Progenitor cell of endocrine pancreas (in vitro differentiated cells): ENCODE data around the gene HIVEP3. TPM values are rescaled to one million over a fixed set of nuclear protein-coding genes. Genes with fewer than 3 reads are reported as not detected.

Source experiments
- DNase-seq: peaks from one replicate; pipeline ENCODE4 v3.0.0; 2021; ENCODE audit warnings: low spot score; ENCODE audit not compliant: unreplicated experiment
- H3K27ac Mint-ChIP-seq: 2 replicates; pipeline ENCODE4 v1.8.0; 2021; ENCODE audit warnings: mild to moderate bottlenecking, moderate library complexity, mixed read lengths
- H3K27me3 Mint-ChIP-seq: 2 replicates; pipeline ENCODE4 v1.8.0; 2021; ENCODE audit warnings: mixed read lengths
- H3K36me3 Mint-ChIP-seq: 2 replicates; pipeline ENCODE4 v1.8.0; 2022; ENCODE audit warnings: mixed read lengths; ENCODE audit not compliant: insufficient read depth
- H3K4me1 Mint-ChIP-seq: 2 replicates; pipeline ENCODE4 v1.8.0; 2021; ENCODE audit warnings: low read depth, mixed read lengths
- H3K4me3 Mint-ChIP-seq: 2 replicates; pipeline ENCODE4 v1.8.0; 2021; ENCODE audit warnings: low read depth, mild to moderate bottlenecking, moderate library complexity, mixed read lengths
- H3K9me3 Mint-ChIP-seq: 2 replicates; pipeline ENCODE4 v1.8.0; 2021; ENCODE audit warnings: low read depth, mixed read lengths
- total RNA-seq: library from RNA; stranded (reverse); gene quantifications from 2 replicates; pipeline ENCODE4 v1.2.1, GENCODE V29; 2021
- TF ChIP-seq, protein P1 (sequence below): fragments of 200-600 bp; sonication (generic); IDR thresholded peaks from one replicate; pipeline ENCODE4 v1.5.0; 2021; ENCODE audit warnings: antibody characterized with exemption, mild to moderate bottlenecking; ENCODE audit not compliant: unreplicated experiment

HIVEP3 gene
- total RNA-seq, 1 donor from 2014 or later: 1.1 TPM

DNA sequence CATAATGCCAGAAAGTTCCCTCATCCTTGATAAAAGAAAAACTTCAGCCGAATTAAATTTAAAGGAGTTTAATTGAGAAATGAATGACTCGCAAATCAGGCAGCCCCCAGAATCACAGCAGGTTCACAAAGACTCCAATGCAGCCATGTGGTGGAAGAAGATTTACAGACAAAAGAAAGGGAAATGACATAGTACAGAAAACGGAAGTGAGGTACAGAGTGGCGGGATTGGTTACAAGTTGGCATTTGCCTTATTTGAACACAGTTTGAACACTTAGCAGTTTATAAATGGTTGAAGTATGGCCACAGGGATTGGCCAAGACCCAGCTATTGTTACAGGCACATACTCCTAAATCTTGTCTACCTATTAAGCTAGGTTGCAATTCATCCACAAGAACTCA is 46.6 kb downstream of the HIVEP3 start:
- H3K27ac Mint-ChIP-seq: no peak overlapping the region
- H3K27me3 Mint-ChIP-seq: peaks cover 14% of the 10 kb centered on the region
- H3K4me3 Mint-ChIP-seq: no peak overlapping the region
- H3K4me1 Mint-ChIP-seq: peaks cover 2% of the 10 kb centered on the region
- TF ChIP-seq, protein P1, sequence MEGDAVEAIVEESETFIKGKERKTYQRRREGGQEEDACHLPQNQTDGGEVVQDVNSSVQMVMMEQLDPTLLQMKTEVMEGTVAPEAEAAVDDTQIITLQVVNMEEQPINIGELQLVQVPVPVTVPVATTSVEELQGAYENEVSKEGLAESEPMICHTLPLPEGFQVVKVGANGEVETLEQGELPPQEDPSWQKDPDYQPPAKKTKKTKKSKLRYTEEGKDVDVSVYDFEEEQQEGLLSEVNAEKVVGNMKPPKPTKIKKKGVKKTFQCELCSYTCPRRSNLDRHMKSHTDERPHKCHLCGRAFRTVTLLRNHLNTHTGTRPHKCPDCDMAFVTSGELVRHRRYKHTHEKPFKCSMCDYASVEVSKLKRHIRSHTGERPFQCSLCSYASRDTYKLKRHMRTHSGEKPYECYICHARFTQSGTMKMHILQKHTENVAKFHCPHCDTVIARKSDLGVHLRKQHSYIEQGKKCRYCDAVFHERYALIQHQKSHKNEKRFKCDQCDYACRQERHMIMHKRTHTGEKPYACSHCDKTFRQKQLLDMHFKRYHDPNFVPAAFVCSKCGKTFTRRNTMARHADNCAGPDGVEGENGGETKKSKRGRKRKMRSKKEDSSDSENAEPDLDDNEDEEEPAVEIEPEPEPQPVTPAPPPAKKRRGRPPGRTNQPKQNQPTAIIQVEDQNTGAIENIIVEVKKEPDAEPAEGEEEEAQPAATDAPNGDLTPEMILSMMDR: no peak
- H3K36me3 Mint-ChIP-seq: no peaks in the 10 kb centered on the region
- H3K9me3 Mint-ChIP-seq: no peaks in the 10 kb centered on the region
- no peak for DNase-seq

DNA sequence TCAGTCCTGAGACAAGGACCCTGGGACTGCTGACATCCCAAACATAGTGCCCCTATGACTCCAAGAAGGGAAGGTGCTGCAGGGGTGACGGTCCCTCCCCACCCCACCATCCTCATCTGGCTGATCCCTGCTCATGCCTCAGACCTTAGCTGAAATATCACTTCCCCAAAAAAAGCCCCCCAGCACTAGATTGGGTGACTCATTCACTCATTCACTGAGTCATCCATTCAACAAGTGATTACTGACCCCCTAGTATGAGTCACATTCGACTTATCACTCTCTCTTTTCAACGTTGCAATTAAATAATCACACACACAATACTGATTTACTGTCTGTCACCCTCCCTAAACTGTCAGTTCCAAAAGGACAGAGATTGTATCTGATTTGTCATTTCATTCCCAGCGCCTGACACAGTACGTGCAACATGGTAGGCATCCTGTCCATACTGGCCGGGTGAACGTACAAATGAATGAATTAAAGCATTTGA is 48.6 kb downstream of the HIVEP3 start:
- TF ChIP-seq, protein P1: no peak
- Mint-ChIP-seq H3K4me1 (peaks cover 2% of the 10 kb centered on the region), H3K9me3 (no peaks in the 10 kb centered on the region), H3K27ac (no peak overlapping the region), H3K36me3 (no peaks in the 10 kb centered on the region), H3K27me3 (peaks cover 10% of the 10 kb centered on the region), H3K4me3 (no peak overlapping the region)
- DNase-seq: no peak

DNA sequence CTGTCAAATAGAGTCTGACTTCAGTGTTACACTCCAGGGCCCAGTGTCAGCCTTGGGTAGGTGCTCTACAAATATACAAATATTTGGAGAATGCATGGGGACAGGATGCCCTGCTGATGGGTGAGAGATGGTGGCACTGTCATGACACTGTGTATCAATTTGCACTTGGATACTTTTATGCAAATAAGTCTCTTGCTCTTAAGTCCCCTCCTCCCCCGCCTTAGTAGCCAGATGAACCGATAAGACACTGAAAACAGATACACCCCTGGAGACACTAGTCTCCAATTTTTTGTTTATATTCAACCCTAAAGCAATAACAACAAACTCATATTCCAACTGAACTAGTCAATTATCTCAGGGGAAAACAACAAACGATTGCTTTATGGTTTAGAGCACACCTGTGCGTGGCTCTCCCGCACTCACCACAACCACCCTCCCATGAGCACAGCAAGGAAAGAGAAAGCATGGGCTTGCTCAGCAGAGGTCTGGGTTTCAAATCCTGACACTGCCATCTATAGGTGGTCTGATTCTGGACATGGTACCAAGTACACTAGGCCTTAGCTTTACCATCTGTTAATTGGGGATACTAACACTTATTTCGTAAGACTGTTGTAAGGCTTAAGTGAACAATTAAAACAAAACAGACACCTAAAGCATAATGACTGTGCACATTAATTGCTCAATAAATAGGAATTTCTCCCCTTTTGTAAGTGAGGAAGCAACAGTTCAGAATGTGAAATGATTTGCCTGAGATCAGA is 50.3 kb downstream of the HIVEP3 start:
- no peak for DNase-seq
- Mint-ChIP-seq H3K36me3 (no peaks in the 10 kb centered on the region), H3K27me3 (peaks cover 17% of the 10 kb centered on the region), H3K4me1 (peaks cover 7% of the 10 kb centered on the region), H3K4me3 (no peak overlapping the region), H3K27ac (no peak overlapping the region), H3K9me3 (no peaks in the 10 kb centered on the region)
- TF ChIP-seq, protein P1: no peak

DNA sequence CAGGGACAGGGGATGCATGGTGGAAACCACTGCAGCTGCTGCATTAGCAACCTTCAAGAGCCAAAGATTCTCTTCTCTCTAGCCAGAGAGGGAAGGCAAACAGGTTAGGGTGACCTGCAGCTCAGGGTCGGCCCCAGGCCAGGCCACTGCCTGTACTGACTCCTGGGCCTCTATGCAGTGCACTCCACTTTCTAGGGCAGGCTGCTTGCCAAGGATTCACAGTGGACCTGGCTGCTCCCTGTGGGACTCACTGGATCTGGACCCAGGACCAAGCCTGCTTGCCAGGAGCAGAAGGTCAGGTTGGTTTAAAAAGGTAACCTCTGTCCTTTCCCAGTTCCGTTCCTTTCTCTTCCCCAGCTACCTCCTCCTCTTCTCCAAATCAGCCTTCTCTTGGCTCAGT is 52.4 kb downstream of the HIVEP3 start:
- TF ChIP-seq, protein P1: no peak
- DNase-seq: no peak
- no peaks in the 10 kb centered on the region for H3K36me3 Mint-ChIP-seq
- no peak overlapping the region for H3K4me3 Mint-ChIP-seq
- H3K4me1 Mint-ChIP-seq: peaks cover 11% of the 10 kb centered on the region
- no peak overlapping the region for H3K27ac Mint-ChIP-seq
- peaks cover 36% of the 10 kb centered on the region for H3K27me3 Mint-ChIP-seq
- H3K9me3 Mint-ChIP-seq: no peaks in the 10 kb centered on the region

DNA sequence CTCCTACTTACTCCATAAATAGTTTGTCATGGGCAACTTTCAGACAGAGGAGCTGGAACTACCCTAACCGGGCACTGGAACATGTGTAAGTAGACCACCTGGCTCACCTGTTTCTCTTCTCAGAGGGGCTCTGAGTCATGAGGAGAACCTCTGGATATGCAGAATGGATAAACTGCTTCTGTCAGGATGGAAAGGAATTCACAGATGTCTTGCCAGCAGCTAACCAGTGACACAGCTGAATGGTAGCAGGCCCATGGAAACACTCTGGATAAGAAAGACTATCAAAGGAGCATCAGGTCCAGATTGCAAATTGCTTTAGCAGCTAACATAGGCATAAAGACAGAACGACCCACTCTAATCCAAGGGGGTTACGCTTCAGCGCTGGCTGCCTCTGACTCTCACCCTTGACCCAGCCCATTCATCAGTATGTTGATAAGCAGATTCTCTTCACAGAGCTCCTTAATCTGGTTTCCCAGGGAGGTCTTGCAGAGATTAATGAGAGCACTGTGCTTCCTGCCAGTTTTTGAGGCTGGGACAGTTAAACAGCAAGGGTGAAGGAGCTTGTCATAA is 54.2 kb downstream of the HIVEP3 start:
- peaks cover 9% of the 10 kb centered on the region for H3K4me1 Mint-ChIP-seq
- peaks cover 39% of the 10 kb centered on the region for H3K27me3 Mint-ChIP-seq
- H3K27ac Mint-ChIP-seq: no peak overlapping the region
- no peaks in the 10 kb centered on the region for H3K36me3 Mint-ChIP-seq
- DNase-seq: no peak
- TF ChIP-seq, protein P1: no peak
- no peak overlapping the region for H3K4me3 Mint-ChIP-seq
- H3K9me3 Mint-ChIP-seq: no peaks in the 10 kb centered on the region
